HL-60 (cell line): ENCODE measurements around the gene GLYR1.

Experiments
- CTCF ChIP-seq: IDR thresholded peaks from one replicate; pipeline ENCODE4 v1.5.1; 2011; ENCODE audit warnings: low read length, control low read depth, inconsistent platforms; ENCODE audit not compliant: insufficient read depth
- REST ChIP-seq: IDR thresholded peaks from 2 replicates; pipeline ENCODE4 v1.6.1; 2012; ENCODE audit warnings: low read depth; ENCODE audit not compliant: insufficient replicate concordance

- TF ChIP-seq CTCF, result no peak
- TF ChIP-seq REST, result no peak
These were observed 24.0 kb upstream of the GLYR1 start for GRCh38 chr16:4871071-4871470.
